ENCODE results near the gene INPP5D. TPM values are rescaled to one million over a fixed set of nuclear protein-coding genes. Genes with fewer than 3 reads are reported as not detected.

INPP5D gene
- total and polyA plus RNA-seq, 2 of the 8 experiments (the other 6 are each of a cell fraction or from before 2014, with no cell fraction given) = 4.5 to 7.1 TPM

- Histone ChIP-seq H3K4me1 (replicated peaks in 1 of 4; ENCODE audit: control insufficient read depth in 3 of 4, insufficient read depth in 4 of 4, low read length in 3 of 4) (peaks cover 0 to 8% (median 1%) of the 10 kb centered on the region in 4 experiments), H3K79me2 (ENCODE audit: control insufficient read depth in 1 of 2, insufficient read depth in 2 of 2, low read length in 2 of 2) (no peaks in the 10 kb centered on the region), H3K9ac (replicated peaks in 1 of 4; ENCODE audit: extremely low read depth in 1 of 4, low read depth in 3 of 4, low read length in 3 of 4) (no peak overlapping the region), H4K20me1 (replicated peaks in 1 of 2; ENCODE audit: control insufficient read depth in 1 of 2, insufficient read depth in 2 of 2, low read length in 2 of 2) (no peaks in the 10 kb centered on the region), H3K4me2 (ENCODE audit: insufficient read depth in 1 of 2, low read depth in 2 of 2, low read length in 2 of 2) (no peak overlapping the region; a peak in 1 of 4 replicates), H2AFZ (ENCODE audit: low read length) (no peak overlapping the region), H3K4ac (replicated peaks; ENCODE audit: insufficient read length, low read depth, low read length) (no peak overlapping the region), H3K9me3 (ENCODE audit: insufficient read depth in 2 of 2, low read depth in 1 of 2, low read length in 1 of 2) (no peaks in the 10 kb centered on the region), H4K91ac (replicated peaks; ENCODE audit: insufficient read length, low read length) (peak overlapping the region; percentile 23), H2BK20ac (ENCODE audit: low read length) (peak overlapping the region; percentile 34; the same call in 1 of the 2 replicates), H2BK120ac (replicated peaks; ENCODE audit: low read depth, low read length) (no peak overlapping the region), H2BK15ac (ENCODE audit: low read length) (no peak overlapping the region), H3K14ac (ENCODE audit: insufficient read length) (no peak overlapping the region), H3K4me3 (ENCODE audit: extremely low read depth in 1 of 4, insufficient read depth in 2 of 4, low read depth in 3 of 4, low read length in 4 of 4) (no peak overlapping the region), H3K79me1 (ENCODE audit: low read depth, low read length) (no peaks in the 10 kb centered on the region; the same call in 1 of the 2 replicates), H3K23ac (ENCODE audit: insufficient read length) (no peak overlapping the region), H3K23me2 (ENCODE audit: low read depth, low read length) (no peaks in the 10 kb centered on the region), H3K56ac (replicated peaks; ENCODE audit: insufficient read length, low read depth, low read length) (no peak overlapping the region), H4K5ac (ENCODE audit: insufficient read length, low read depth, low read length) (no peak overlapping the region), H2BK5ac (ENCODE audit: low read depth, low read length) (0 out of 2 replicates have a peak overlapping the region, but pooled peaks have one; percentile 16), H2BK12ac (ENCODE audit: low read depth, low read length) (no peak overlapping the region), H4K8ac (ENCODE audit: extremely low read depth, insufficient read depth, low read length) (no peak overlapping the region), H3K36me3 (ENCODE audit: control insufficient read depth in 2 of 4, insufficient read depth in 4 of 4, low read length in 3 of 4) (no peaks in the 10 kb centered on the region; a peak in 2 of 8 replicates), H2AK5ac (ENCODE audit: low read depth, low read length) (no peak overlapping the region), H3K27ac (ENCODE audit: low read depth, low read length) (no peak overlapping the region), H3K27me3 (replicated peaks in 1 of 4; ENCODE audit: control insufficient read depth in 3 of 4, extremely low read depth in 1 of 4, insufficient read depth in 3 of 4, low read length in 3 of 4) (no peaks in the 10 kb centered on the region), H3K18ac (ENCODE audit: extremely low read depth, low read length) (no peak overlapping the region)
- 78% methylated on average over 7 of the region's 7 CpGs; no CpG with 5 or more reads in 1 of the 2 experiments for WGBS, 2 experiments (ENCODE audit: extremely low coverage in 1 of 2, insufficient coverage in 1 of 2, insufficient read length in 1 of 2, insufficient replicate concordance in 2 of 2, low coverage in 1 of 2, low lambda C conversion rate in 2 of 2, missing lambda C conversion rate in 1 of 2)
- FAIRE-seq (no peak), DNase-seq (ENCODE audit: low read depth in 1 of 2, low spot score in 2 of 2) (no peak)
- CTCF ChIA-PET (ENCODE audit: partially characterized antibody) = interaction anchor here (0.6 to 4.1 kb wide), 30 partner anchors 8 to 364 kb away, joined by 3 to 33 read pairs (median 4); partner anchors contain the start of gene INPP5D
- POLR2A ChIA-PET (ENCODE audit: partially characterized antibody) = interaction anchor here (0.7 to 1.2 kb wide), 3 partner anchors 10 to 45 kb away, joined by 3 to 5 read pairs (median 3); no protein-coding TSS in a partner anchor
- TF ChIP-seq SIN3A (conservative IDR thresholded peaks at IDR 0.05 in 1 of 2, IDR thresholded peaks at IDR 0.05 in 1 of 2; ENCODE audit: low read depth in 1 of 2, low read length in 2 of 2) = no peak
- no peak for TF ChIP-seq GABPA (IDR thresholded peaks at IDR 0.05; ENCODE audit: borderline replicate concordance, insufficient read depth, low read length)
- TF ChIP-seq RFX5 (IDR thresholded peaks at IDR 0.05; ENCODE audit: borderline replicate concordance, low read depth, low read length) = no peak
- no peak for TF ChIP-seq TAF7 (optimal IDR thresholded peaks at IDR 0.05; ENCODE audit: borderline replicate concordance, low read depth, low read length)
- TF ChIP-seq CEBPB (IDR thresholded peaks at IDR 0.05; ENCODE audit: low read depth, low read length) = no peak
- TF ChIP-seq ATF2 (IDR thresholded peaks at IDR 0.05; ENCODE audit: low read length) = no peak
- no peak for TF ChIP-seq CHD1 (IDR thresholded peaks at IDR 0.05; ENCODE audit: low read depth, low read length)
- TF ChIP-seq TCF12 (IDR thresholded peaks at IDR 0.05; ENCODE audit: low read depth, low read length) = no peak
- TF ChIP-seq BACH1 (IDR thresholded peaks at IDR 0.05; ENCODE audit: low read length) = no peak
- no peak for TF ChIP-seq NANOG (IDR thresholded peaks at IDR 0.05; ENCODE audit: insufficient read depth, low read depth, low read length, poor library complexity, severe bottlenecking)
- no peak for TF ChIP-seq BCL11A (IDR thresholded peaks at IDR 0.05; ENCODE audit: low read depth in 2 of 2, low read length in 2 of 2)
- TF ChIP-seq SIRT6 (IDR thresholded peaks at IDR 0.05; ENCODE audit: low read length) = no peak
Observed at GRCh38 chr2:233130481-233131020, 70.4 kb downstream of the INPP5D start.

Data from H1 (cell line).